ENCODE data around the gene GABBR2.

DNA sequence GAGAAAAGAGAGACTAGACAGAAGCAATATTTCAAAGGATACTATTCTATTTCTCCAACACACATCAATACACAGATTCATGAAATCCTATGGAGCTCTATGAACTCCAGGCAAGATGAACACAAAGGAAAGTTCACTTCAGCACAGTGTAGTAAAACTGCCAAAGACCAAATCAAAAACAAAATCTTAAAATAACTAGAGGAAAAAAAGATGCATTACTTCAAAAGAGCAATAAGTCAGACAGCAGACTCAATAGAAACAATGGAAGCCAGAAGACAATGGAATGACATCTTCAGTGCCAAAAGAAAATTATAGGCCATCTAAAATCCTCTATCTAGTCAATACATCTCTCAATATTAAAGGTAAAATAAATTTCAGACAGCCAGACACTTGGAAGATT, 248.0 kb downstream of the GABBR2 start:
- TF ChIP-seq, protein P1, sequence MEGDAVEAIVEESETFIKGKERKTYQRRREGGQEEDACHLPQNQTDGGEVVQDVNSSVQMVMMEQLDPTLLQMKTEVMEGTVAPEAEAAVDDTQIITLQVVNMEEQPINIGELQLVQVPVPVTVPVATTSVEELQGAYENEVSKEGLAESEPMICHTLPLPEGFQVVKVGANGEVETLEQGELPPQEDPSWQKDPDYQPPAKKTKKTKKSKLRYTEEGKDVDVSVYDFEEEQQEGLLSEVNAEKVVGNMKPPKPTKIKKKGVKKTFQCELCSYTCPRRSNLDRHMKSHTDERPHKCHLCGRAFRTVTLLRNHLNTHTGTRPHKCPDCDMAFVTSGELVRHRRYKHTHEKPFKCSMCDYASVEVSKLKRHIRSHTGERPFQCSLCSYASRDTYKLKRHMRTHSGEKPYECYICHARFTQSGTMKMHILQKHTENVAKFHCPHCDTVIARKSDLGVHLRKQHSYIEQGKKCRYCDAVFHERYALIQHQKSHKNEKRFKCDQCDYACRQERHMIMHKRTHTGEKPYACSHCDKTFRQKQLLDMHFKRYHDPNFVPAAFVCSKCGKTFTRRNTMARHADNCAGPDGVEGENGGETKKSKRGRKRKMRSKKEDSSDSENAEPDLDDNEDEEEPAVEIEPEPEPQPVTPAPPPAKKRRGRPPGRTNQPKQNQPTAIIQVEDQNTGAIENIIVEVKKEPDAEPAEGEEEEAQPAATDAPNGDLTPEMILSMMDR (IDR thresholded peaks at IDR 0.05) = no peak
- TF ChIP-seq, protein P2, sequence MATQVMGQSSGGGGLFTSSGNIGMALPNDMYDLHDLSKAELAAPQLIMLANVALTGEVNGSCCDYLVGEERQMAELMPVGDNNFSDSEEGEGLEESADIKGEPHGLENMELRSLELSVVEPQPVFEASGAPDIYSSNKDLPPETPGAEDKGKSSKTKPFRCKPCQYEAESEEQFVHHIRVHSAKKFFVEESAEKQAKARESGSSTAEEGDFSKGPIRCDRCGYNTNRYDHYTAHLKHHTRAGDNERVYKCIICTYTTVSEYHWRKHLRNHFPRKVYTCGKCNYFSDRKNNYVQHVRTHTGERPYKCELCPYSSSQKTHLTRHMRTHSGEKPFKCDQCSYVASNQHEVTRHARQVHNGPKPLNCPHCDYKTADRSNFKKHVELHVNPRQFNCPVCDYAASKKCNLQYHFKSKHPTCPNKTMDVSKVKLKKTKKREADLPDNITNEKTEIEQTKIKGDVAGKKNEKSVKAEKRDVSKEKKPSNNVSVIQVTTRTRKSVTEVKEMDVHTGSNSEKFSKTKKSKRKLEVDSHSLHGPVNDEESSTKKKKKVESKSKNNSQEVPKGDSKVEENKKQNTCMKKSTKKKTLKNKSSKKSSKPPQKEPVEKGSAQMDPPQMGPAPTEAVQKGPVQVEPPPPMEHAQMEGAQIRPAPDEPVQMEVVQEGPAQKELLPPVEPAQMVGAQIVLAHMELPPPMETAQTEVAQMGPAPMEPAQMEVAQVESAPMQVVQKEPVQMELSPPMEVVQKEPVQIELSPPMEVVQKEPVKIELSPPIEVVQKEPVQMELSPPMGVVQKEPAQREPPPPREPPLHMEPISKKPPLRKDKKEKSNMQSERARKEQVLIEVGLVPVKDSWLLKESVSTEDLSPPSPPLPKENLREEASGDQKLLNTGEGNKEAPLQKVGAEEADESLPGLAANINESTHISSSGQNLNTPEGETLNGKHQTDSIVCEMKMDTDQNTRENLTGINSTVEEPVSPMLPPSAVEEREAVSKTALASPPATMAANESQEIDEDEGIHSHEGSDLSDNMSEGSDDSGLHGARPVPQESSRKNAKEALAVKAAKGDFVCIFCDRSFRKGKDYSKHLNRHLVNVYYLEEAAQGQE (IDR thresholded peaks at IDR 0.05; ENCODE audit: insufficient read depth in 1 of 2, low read depth in 2 of 2, low read length in 1 of 2) = no peak
- no peak for TF ChIP-seq POLR2AphosphoS5 (IDR thresholded peaks at IDR 0.05; ENCODE audit: low read depth, low read length)
